ENCODE data around the gene LAMA2. TPM values are rescaled to one million over a fixed set of nuclear protein-coding genes. Genes with fewer than 3 reads are reported as not detected.
"Not testable (repeated sequence)": the region's sequence is repeated elsewhere in the genome, so short reads cannot be mapped to it uniquely, and the experiment has no call there.

LAMA2 gene
- total RNA-seq, 4 donors from 2014 or later = 15.1 to 27.3 (median 25.0) TPM

GRCh38 chr6:129046526-129046925 lies 163.6 kb downstream of the LAMA2 start:
- TF ChIP-seq POLR2AphosphoS5 (IDR thresholded peaks at IDR 0.05) = no peak
- no peak for TF ChIP-seq EP300 (IDR thresholded peaks at IDR 0.05)
- TF ChIP-seq POLR2A (IDR thresholded peaks at IDR 0.05) = no peak
- no peak for TF ChIP-seq CTCF (IDR thresholded peaks at IDR 0.05)
- Histone ChIP-seq H3K4me3 (no peak overlapping the region), H3K27ac (no peak overlapping the region), H3K27me3 (no peaks in the 10 kb centered on the region), H3K9me3 (peaks cover 5% of the 10 kb centered on the region), H3K36me3 (peaks cover 5% of the 10 kb centered on the region), H3K4me1 (no peaks in the 10 kb centered on the region)
- DNase-seq (ENCODE audit: low spot score in 2 of 2) = no peak
- WGBS = 90% methylated on average over 2 of the region's 2 CpGs

GRCh38 chr6:129047834-129048233 lies 164.9 kb downstream of the LAMA2 start:
- Histone ChIP-seq H3K27ac (no peak overlapping the region), H3K27me3 (no peaks in the 10 kb centered on the region), H3K4me3 (no peak overlapping the region), H3K4me1 (no peaks in the 10 kb centered on the region), H3K9me3 (peaks cover 5% of the 10 kb centered on the region), H3K36me3 (peaks cover 5% of the 10 kb centered on the region)
- TF ChIP-seq POLR2A (IDR thresholded peaks at IDR 0.05) = no peak
- no peak for DNase-seq (ENCODE audit: low spot score in 2 of 2)
- WGBS = 86% methylated on average over 3 of the region's 3 CpGs

GRCh38 chr6:129050086-129050485 lies 167.1 kb downstream of the LAMA2 start:
- H3K27me3 ChIP-seq = no peaks in the 10 kb centered on the region
- H3K4me1 ChIP-seq = no peaks in the 10 kb centered on the region
- no peak overlapping the region for H3K4me3 ChIP-seq
- no peak for DNase-seq (ENCODE audit: low spot score in 2 of 2)
- H3K36me3 ChIP-seq = peaks cover 5% of the 10 kb centered on the region
- H3K27ac ChIP-seq = no peak overlapping the region
- H3K9me3 ChIP-seq = no peaks in the 10 kb centered on the region
- no peak for TF ChIP-seq POLR2AphosphoS5 (IDR thresholded peaks at IDR 0.05)
- TF ChIP-seq CTCF (IDR thresholded peaks at IDR 0.05) = no peak
- no peak for TF ChIP-seq EP300 (IDR thresholded peaks at IDR 0.05)
- 93% methylated on average over 4 of the region's 4 CpGs for WGBS

GRCh38 chr6:129053143-129053542 lies 170.2 kb downstream of the LAMA2 start:
- H3K36me3 ChIP-seq; H3K27me3 ChIP-seq; DNase-seq (ENCODE audit: low spot score in 2 of 2); H3K4me1 ChIP-seq; H3K9me3 ChIP-seq; H3K27ac ChIP-seq; H3K4me3 ChIP-seq: not testable (repeated sequence)
- 96% methylated on average over 13 of the region's 13 CpGs for WGBS

GRCh38 chr6:129055796-129056195 lies 172.9 kb downstream of the LAMA2 start:
- Histone ChIP-seq H3K4me1 (no peaks in the 10 kb centered on the region), H3K4me3 (no peak overlapping the region), H3K27me3 (no peaks in the 10 kb centered on the region), H3K36me3 (no peaks in the 10 kb centered on the region), H3K9me3 (no peaks in the 10 kb centered on the region), H3K27ac (no peak overlapping the region)
- 39% methylated on average over 3 of the region's 3 CpGs for WGBS
- TF ChIP-seq POLR2A (IDR thresholded peaks at IDR 0.05) (no peak), EP300 (IDR thresholded peaks at IDR 0.05) (no peak), POLR2AphosphoS5 (IDR thresholded peaks at IDR 0.05) (no peak), CTCF (IDR thresholded peaks at IDR 0.05) (no peak)
- no peak for DNase-seq (ENCODE audit: low spot score in 2 of 2)

GRCh38 chr6:129059650-129060049 lies 176.7 kb downstream of the LAMA2 start:
- Histone ChIP-seq H3K27me3 (no peaks in the 10 kb centered on the region), H3K4me3 (no peak overlapping the region), H3K4me1 (no peaks in the 10 kb centered on the region), H3K9me3 (no peaks in the 10 kb centered on the region), H3K36me3 (no peaks in the 10 kb centered on the region), H3K27ac (no peak overlapping the region)
- 89% methylated on average over 2 of the region's 2 CpGs for WGBS
- TF ChIP-seq EP300 (IDR thresholded peaks at IDR 0.05) (no peak), POLR2A (IDR thresholded peaks at IDR 0.05) (no peak), POLR2AphosphoS5 (IDR thresholded peaks at IDR 0.05) (no peak), CTCF (IDR thresholded peaks at IDR 0.05) (no peak)
- no peak for DNase-seq (ENCODE audit: low spot score in 2 of 2)

Data from suprapubic skin (tissue), 4 donors.